GM18499 (cell line): Measurements from ENCODE around the gene SLC38A11.

Experiments
- ATAC-seq: cut with Tn5 transposase; IDR thresholded peaks from one replicate; pipeline ENCODE4 v1.9.1; 2021; ENCODE audit warnings: moderate number of reproducible peaks; ENCODE audit not compliant: insufficient read depth, unreplicated experiment

The SLC38A11 gene

DNA sequence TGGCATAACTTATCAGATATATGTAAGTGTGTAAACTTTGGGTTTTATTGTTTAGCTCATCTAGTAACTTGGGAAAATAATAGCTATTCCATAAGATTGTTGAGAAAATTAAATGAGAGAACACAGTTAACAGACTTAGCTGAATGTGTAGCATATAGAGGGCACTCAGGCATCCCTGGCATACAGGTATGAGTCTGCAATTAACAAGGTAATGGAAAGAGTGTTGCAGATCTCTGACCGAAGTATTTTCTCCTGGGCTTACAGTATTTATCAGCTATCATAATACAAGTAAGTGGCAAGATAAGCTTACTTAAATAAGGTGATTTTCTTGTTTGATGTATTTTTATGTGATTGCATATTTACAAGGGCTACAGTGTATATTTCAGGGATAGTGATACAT, 105.8 kb downstream of the SLC38A11 start:
- no peak for ATAC-seq

DNA sequence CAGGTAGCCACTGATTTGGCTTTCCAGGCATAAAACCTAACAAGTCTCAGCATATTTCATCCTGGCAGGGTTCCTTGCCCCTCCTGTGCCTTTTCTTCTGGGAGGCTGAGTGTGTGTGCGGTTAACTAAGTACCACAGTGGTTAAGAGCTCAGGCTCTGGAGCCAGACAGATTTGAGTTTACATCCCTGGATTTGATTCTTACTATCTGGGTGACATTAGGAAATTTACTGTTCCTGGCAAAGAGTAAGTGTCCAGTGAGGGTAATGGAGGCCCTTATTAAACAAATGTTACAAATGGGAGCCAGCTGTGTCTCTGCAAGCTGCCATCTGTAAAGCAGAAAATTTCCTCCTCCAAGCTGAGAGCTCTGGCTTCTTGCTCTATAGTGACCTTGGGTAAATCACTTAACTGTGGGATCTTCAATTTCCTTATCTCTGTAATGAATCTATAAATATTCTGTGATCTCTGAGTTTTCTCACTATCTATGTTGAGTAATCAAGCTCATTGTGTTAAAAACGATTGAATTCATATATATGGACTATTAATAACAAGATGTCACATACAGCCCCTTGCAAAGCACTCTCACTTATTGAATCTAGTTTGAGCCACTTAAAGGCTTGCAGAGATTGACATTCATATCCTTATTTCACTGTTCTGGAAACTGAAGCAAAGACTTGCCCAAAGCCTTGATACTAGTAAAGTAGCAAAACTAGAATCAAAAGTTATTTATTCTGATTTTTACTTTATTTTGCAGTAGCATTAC, 107.2 kb downstream of the SLC38A11 start:
- no peak for ATAC-seq

GRCh38 chr2:164847291-164847690, 108.0 kb downstream of the SLC38A11 start:
- ATAC-seq = no peak

DNA sequence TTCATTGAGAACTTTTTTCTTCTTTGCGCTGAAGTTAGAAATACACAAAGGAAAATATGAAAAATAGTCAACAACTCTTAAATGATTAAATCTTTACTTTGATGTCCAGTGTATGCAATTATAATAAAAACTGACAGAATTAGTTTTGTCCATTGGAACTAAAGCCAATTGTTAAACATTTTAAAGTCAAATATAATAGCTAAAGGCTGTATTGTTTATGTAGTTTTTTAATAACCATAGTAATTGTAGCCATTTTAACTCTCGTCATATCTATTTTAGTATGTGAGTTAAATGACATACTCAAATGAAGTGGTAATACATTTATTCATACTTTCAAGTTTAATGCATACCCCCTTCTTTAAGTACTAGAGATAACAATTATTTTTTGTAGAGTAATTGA, 109.0 kb downstream of the SLC38A11 start:
- no peak for ATAC-seq
